ENCODE measurements around the gene ARHGDIA.

The ARHGDIA gene

GRCh38 chr17:81828656-81829055 lies 42.5 kb downstream of the ARHGDIA start:
- TF ChIP-seq POLR2A (IDR thresholded peaks at IDR 0.05; ENCODE audit: extremely low read depth, insufficient read length), result no peak
- no peak for TF ChIP-seq CTCF (IDR thresholded peaks at IDR 0.05; ENCODE audit: low read depth, low read length)
- TF ChIP-seq MAX (IDR thresholded peaks at IDR 0.05; ENCODE audit: low read depth, low read length), result no peak
- TF ChIP-seq MYC (IDR thresholded peaks at IDR 0.05; ENCODE audit: low read depth, low read length), result no peak
- H3K4me3 ChIP-seq (ENCODE audit: low read depth, low read length), result no peak overlapping the region
- DNase-seq (ENCODE audit: low read depth), result no peak

- peak; percentile 5 for TF ChIP-seq CTCF (IDR thresholded peaks at IDR 0.05; ENCODE audit: low read depth, low read length)
- TF ChIP-seq MYC (IDR thresholded peaks at IDR 0.05; ENCODE audit: low read depth, low read length), result no peak
- H3K4me3 ChIP-seq (ENCODE audit: low read depth, low read length), result no peak overlapping the region
- DNase-seq (ENCODE audit: low read depth), result no peak
These were observed 45.2 kb downstream of the ARHGDIA start for GRCh38 chr17:81825841-81826466.

- DNase-seq (ENCODE audit: low read depth), result no peak
- TF ChIP-seq MYC (IDR thresholded peaks at IDR 0.05; ENCODE audit: low read depth, low read length), result no peak
- TF ChIP-seq CTCF (IDR thresholded peaks at IDR 0.05; ENCODE audit: low read depth, low read length), result no peak
- TF ChIP-seq MAX (IDR thresholded peaks at IDR 0.05; ENCODE audit: low read depth, low read length), result no peak
- H3K4me3 ChIP-seq (ENCODE audit: low read depth, low read length), result no peak overlapping the region
These were observed 46.5 kb downstream of the ARHGDIA start for GRCh38 chr17:81824595-81824994.

GRCh38 chr17:81823820-81824550 lies 47.2 kb downstream of the ARHGDIA start:
- H3K4me3 ChIP-seq (ENCODE audit: low read depth, low read length), result no peak overlapping the region
- TF ChIP-seq POLR2A (IDR thresholded peaks at IDR 0.05; ENCODE audit: extremely low read depth, insufficient read length) (no peak), MYC (IDR thresholded peaks at IDR 0.05; ENCODE audit: low read depth, low read length) (no peak), MAX (IDR thresholded peaks at IDR 0.05; ENCODE audit: low read depth, low read length) (no peak), CTCF (IDR thresholded peaks at IDR 0.05; ENCODE audit: low read depth, low read length) (no peak)
- no peak for DNase-seq (ENCODE audit: low read depth)

- H3K4me3 ChIP-seq (ENCODE audit: low read depth, low read length), result no peak overlapping the region
- no peak for DNase-seq (ENCODE audit: low read depth)
- TF ChIP-seq MAX (IDR thresholded peaks at IDR 0.05; ENCODE audit: low read depth, low read length) (no peak), POLR2A (IDR thresholded peaks at IDR 0.05; ENCODE audit: extremely low read depth, insufficient read length) (no peak), MYC (IDR thresholded peaks at IDR 0.05; ENCODE audit: low read depth, low read length) (no peak), CTCF (IDR thresholded peaks at IDR 0.05; ENCODE audit: low read depth, low read length) (no peak)
These were observed 47.9 kb downstream of the ARHGDIA start for GRCh38 chr17:81822996-81823819.

All from NB4 (cell line).